ENCODE results near the gene RLN1. TPM values are rescaled to one million over a fixed set of nuclear protein-coding genes. Genes with fewer than 3 reads are reported as not detected.
"Not testable (repeated sequence)": the region's sequence is repeated elsewhere in the genome, so short reads cannot be mapped to it uniquely, and the experiment has no call there.

The RLN1 gene
- polyA plus RNA-seq, 1 donor from 2014 or later: not detected

DNA sequence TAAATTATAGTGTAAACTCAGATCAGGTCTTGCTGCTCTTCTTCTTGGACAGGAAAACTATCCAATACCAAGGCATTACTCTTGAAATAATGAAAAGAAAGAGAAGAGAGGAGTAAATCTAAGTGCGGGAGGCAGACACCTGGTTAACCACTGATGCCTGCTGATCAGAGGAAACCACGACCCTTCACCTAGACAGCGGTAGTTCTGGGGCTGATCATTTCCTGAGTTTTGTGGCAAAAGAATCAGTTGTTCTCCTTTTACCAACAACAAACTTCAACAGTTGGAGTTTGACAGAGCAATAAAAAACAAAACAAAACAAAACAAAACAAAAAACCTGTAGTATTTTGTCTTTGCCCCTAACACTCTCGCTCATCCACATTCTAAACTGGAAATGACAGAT, 3.0 kb downstream of the RLN1 start:
- Histone ChIP-seq H3K27me3 (ENCODE audit: insufficient read depth, low read depth, low read length) (no peaks in the 10 kb centered on the region), H3K4me3 (ENCODE audit: low read length) (no peak overlapping the region), H3K9me2 (ENCODE audit: insufficient read depth, low read length) (no peaks in the 10 kb centered on the region), H3F3A (ENCODE audit: insufficient read depth, low read length, poor library complexity, severe bottlenecking) (no peaks in the 10 kb centered on the region), H3K79me2 (replicated peaks; ENCODE audit: insufficient read depth, low read length) (no peaks in the 10 kb centered on the region), H3K9me3 (ENCODE audit: low read length) (no peaks in the 10 kb centered on the region), H4K20me1 (ENCODE audit: insufficient read depth) (no peaks in the 10 kb centered on the region), H2AFZ (ENCODE audit: low read depth, low read length) (no peak overlapping the region), H3K9ac (ENCODE audit: low read length) (no peak overlapping the region), H3K36me3 (ENCODE audit: insufficient read depth, low read length) (no peaks in the 10 kb centered on the region), H3K4me2 (ENCODE audit: low read length) (no peak overlapping the region), H3K27ac (ENCODE audit: low read length) (no peak overlapping the region)
- TF ChIP-seq MXI1 (conservative IDR thresholded peaks at IDR 0.05; ENCODE audit: poor library complexity, severe bottlenecking): no peak
- TF ChIP-seq, protein P1, sequence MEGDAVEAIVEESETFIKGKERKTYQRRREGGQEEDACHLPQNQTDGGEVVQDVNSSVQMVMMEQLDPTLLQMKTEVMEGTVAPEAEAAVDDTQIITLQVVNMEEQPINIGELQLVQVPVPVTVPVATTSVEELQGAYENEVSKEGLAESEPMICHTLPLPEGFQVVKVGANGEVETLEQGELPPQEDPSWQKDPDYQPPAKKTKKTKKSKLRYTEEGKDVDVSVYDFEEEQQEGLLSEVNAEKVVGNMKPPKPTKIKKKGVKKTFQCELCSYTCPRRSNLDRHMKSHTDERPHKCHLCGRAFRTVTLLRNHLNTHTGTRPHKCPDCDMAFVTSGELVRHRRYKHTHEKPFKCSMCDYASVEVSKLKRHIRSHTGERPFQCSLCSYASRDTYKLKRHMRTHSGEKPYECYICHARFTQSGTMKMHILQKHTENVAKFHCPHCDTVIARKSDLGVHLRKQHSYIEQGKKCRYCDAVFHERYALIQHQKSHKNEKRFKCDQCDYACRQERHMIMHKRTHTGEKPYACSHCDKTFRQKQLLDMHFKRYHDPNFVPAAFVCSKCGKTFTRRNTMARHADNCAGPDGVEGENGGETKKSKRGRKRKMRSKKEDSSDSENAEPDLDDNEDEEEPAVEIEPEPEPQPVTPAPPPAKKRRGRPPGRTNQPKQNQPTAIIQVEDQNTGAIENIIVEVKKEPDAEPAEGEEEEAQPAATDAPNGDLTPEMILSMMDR (IDR thresholded peaks at IDR 0.05; ENCODE audit: poor library complexity, severe bottlenecking): no peak
- no peak for TF ChIP-seq EP300 (conservative IDR thresholded peaks at IDR 0.05; ENCODE audit: poor library complexity, severe bottlenecking)
- TF ChIP-seq, protein P2, sequence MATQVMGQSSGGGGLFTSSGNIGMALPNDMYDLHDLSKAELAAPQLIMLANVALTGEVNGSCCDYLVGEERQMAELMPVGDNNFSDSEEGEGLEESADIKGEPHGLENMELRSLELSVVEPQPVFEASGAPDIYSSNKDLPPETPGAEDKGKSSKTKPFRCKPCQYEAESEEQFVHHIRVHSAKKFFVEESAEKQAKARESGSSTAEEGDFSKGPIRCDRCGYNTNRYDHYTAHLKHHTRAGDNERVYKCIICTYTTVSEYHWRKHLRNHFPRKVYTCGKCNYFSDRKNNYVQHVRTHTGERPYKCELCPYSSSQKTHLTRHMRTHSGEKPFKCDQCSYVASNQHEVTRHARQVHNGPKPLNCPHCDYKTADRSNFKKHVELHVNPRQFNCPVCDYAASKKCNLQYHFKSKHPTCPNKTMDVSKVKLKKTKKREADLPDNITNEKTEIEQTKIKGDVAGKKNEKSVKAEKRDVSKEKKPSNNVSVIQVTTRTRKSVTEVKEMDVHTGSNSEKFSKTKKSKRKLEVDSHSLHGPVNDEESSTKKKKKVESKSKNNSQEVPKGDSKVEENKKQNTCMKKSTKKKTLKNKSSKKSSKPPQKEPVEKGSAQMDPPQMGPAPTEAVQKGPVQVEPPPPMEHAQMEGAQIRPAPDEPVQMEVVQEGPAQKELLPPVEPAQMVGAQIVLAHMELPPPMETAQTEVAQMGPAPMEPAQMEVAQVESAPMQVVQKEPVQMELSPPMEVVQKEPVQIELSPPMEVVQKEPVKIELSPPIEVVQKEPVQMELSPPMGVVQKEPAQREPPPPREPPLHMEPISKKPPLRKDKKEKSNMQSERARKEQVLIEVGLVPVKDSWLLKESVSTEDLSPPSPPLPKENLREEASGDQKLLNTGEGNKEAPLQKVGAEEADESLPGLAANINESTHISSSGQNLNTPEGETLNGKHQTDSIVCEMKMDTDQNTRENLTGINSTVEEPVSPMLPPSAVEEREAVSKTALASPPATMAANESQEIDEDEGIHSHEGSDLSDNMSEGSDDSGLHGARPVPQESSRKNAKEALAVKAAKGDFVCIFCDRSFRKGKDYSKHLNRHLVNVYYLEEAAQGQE (IDR thresholded peaks at IDR 0.05; ENCODE audit: borderline replicate concordance): no peak
- no peak for TF ChIP-seq POLR2AphosphoS5 (IDR thresholded peaks at IDR 0.05)
- TF ChIP-seq SMC3 (conservative IDR thresholded peaks at IDR 0.05; ENCODE audit: poor library complexity): no peak
- no peak for TF ChIP-seq EZH2 (IDR thresholded peaks at IDR 0.05; ENCODE audit: borderline replicate concordance, insufficient read depth, low read length, poor library complexity, severe bottlenecking)
- no peak for TF ChIP-seq RAD21 (conservative IDR thresholded peaks at IDR 0.05)
- no peak for TF ChIP-seq TAF1 (IDR thresholded peaks at IDR 0.05; ENCODE audit: low read depth)

DNA sequence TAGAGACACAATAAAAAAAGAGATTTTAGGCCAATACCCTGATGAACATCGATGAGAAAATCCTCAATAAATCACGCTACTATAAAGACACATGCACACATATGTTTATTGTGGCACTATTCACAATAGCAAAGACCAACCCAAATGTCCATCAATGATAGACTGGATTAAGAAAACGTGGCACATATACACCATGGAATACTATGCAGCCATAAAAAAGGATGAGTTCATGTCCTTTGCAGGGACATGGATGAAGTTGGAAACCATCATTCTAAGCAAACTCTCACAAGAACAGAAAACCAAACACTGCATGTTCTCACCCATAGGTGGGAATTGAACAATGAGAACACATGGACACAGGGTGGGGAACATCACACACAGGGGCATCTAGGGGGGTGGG, 8.4 kb downstream of the RLN1 start:
- not testable (repeated sequence) for H3K9me3 ChIP-seq (ENCODE audit: low read length); H3K27ac ChIP-seq (ENCODE audit: low read length)

More for the DNA sequence above, 8.4 kb downstream of the RLN1 start:
- not testable (repeated sequence) for H3K36me3 ChIP-seq (ENCODE audit: insufficient read depth, low read length); H3K4me3 ChIP-seq (ENCODE audit: low read length); H3K27me3 ChIP-seq (ENCODE audit: insufficient read depth, low read depth, low read length); H3K79me2 ChIP-seq (replicated peaks; ENCODE audit: insufficient read depth, low read length); H3K4me2 ChIP-seq (ENCODE audit: low read length); H4K20me1 ChIP-seq (ENCODE audit: insufficient read depth); H3K9me2 ChIP-seq (ENCODE audit: insufficient read depth, low read length); H3K9ac ChIP-seq (ENCODE audit: low read length); H2AFZ ChIP-seq (ENCODE audit: low read depth, low read length); H3F3A ChIP-seq (ENCODE audit: insufficient read depth, low read length, poor library complexity, severe bottlenecking)

Measured in neural cell (in vitro differentiated cells).